GM08714 (cell line): ENCODE data around the gene SEMA7A.

Experiments
- H3K4me3 ChIP-seq: fragments of 200-500 bp; sonication (Bioruptor generic); 2 replicates; pipeline ENCODE4 v1.5.1; 2014; ENCODE audit warnings: mild to moderate bottlenecking, low read length, inconsistent platforms
- ZNF274 ChIP-seq: IDR thresholded peaks from 2 replicates; pipeline ENCODE4 v1.6.1; 2012; ENCODE audit warnings: mild to moderate bottlenecking, low read depth, low read length

SEMA7A gene

GRCh38 chr15:74389241-74390048 is 44.3 kb downstream of the SEMA7A start:
- H3K4me3 ChIP-seq: no peak overlapping the region
- no peak for TF ChIP-seq ZNF274

GRCh38 chr15:74388363-74388951 is 45.3 kb downstream of the SEMA7A start:
- H3K4me3 ChIP-seq: no peak overlapping the region
- no peak for TF ChIP-seq ZNF274

- H3K4me3 ChIP-seq: no peak overlapping the region
- TF ChIP-seq ZNF274: no peak
Observed at GRCh38 chr15:74387621-74388362, 46.0 kb downstream of the SEMA7A start.

- TF ChIP-seq ZNF274: no peak
- H3K4me3 ChIP-seq: no peak overlapping the region
Observed at GRCh38 chr15:74387141-74387541, 46.6 kb downstream of the SEMA7A start.

DNA sequence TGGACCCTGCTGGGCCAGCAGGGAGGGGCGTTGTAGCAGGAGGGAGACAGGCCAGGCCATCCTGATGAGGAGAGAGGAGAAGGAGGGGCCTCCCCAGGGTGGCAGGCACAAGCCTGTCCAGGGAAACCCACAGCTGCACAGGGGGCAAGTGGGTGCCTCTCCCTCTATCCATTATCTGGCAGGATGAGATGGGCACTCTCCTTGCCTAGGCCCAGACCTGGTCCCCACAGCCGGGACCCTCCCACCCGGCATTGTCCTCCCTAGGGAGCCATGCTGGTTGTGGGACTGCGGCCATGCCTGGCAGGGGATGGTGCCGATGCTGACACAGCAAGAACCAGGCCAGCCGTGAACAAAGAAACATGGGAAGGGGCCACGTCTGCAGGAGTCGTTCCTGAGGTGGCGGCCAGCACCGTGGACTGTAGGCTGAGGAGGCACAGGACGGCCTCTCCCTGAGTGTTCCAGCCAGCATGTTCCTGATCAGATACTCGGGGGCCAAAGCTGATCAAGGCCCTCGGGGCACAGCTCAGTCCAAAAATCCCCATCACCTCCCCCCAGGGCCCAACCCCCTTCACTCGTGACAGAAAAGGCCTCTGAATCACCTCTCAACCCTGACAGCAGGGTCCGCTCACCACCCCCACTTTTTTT is 47.1 kb downstream of the SEMA7A start:
- no peak overlapping the region for H3K4me3 ChIP-seq
- TF ChIP-seq ZNF274: no peak

DNA sequence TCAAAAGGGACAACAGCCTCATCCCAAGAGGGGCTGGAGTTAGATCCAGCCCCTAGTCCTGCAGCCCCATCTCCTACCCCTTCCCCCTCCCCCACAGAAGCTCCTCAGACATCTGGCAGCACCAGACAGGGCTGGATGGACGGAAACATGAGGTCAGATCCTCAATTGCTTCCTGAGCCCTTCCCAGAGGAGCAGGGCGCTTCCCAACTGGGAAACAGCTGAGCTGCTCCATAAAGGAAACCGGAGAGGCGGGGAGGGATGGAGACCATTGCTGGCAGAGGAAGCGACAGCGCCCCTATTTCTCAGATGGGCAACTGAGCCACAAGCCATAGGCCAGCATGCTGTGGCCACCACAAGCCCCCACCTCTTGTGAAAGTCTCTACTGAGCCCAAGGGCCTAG is 48.0 kb downstream of the SEMA7A start:
- H3K4me3 ChIP-seq: no peak overlapping the region

GRCh38 chr15:74384881-74385643 is 48.7 kb downstream of the SEMA7A start:
- TF ChIP-seq ZNF274: no peak
- no peak overlapping the region; the same call in 1 of the 2 replicates for H3K4me3 ChIP-seq

More for the DNA sequence above, 48.0 kb downstream of the SEMA7A start:
- no peak for TF ChIP-seq ZNF274

GRCh38 chr15:74384566-74384880 is 49.2 kb downstream of the SEMA7A start:
- no peak overlapping the region; the same call in 1 of the 2 replicates for H3K4me3 ChIP-seq
- no peak for TF ChIP-seq ZNF274

DNA sequence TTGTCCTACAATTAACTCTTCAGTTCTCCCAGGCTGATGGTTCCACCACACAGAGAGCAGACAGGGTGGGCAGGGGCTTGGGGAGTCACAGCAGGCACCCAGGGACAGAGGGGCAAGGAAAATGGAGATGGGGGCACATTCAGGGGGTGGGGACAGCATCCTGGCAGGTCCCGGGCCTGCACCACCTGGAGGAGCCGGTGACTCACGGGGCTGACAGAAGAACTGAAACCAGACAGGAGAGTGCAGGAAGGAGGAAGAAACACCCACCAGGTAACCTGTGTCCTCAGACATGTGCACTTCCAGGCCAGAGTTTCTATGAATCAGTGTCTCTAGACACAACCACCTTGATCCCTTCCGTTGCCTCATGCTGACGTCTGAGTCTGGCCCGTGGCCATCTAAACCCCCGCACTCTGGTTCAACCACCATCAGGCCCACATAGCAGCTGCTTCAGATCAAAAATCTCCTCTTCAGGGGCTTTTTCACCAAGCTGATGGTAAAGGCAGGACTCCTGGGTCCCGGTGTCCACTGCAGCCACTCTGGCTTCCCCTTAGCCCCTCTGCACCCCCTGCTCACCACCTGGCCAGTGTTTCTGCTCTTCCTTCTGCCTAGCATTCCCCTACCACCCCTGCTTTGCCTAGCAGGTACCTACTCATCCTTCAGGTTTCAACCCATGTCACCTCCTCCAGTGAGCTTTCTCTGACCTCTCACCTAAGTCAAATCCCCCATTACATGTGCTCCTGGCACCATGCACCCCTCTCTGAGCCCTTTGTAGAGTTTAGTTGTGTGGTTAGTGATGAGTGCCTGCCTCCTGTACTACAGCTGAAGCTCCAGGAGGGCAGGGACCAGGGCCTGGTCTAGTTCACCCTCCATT is 49.8 kb downstream of the SEMA7A start:
- no peak for TF ChIP-seq ZNF274
- no peak overlapping the region; the same call in 1 of the 2 replicates for H3K4me3 ChIP-seq

DNA sequence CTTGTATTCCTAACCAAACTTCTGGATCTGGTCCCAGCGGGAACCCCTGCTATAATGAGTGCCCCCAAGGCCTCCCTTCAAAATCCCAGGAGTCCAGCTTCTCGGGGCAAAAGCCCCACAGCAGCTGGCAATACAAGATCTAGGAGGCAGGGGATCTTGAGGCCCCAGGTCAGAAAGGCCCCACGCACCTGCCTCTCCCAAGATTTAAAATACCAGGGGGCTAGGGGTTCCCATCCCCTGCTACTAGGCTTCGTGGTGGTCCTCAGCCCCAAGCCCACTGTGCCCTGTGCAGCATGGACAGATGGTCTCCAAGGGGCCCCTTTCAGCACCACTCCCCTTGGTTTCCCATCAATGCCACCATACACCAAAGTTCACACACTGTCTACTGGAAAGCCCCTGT is 50.5 kb downstream of the SEMA7A start:
- H3K4me3 ChIP-seq: no peak overlapping the region
- no peak for TF ChIP-seq ZNF274

DNA sequence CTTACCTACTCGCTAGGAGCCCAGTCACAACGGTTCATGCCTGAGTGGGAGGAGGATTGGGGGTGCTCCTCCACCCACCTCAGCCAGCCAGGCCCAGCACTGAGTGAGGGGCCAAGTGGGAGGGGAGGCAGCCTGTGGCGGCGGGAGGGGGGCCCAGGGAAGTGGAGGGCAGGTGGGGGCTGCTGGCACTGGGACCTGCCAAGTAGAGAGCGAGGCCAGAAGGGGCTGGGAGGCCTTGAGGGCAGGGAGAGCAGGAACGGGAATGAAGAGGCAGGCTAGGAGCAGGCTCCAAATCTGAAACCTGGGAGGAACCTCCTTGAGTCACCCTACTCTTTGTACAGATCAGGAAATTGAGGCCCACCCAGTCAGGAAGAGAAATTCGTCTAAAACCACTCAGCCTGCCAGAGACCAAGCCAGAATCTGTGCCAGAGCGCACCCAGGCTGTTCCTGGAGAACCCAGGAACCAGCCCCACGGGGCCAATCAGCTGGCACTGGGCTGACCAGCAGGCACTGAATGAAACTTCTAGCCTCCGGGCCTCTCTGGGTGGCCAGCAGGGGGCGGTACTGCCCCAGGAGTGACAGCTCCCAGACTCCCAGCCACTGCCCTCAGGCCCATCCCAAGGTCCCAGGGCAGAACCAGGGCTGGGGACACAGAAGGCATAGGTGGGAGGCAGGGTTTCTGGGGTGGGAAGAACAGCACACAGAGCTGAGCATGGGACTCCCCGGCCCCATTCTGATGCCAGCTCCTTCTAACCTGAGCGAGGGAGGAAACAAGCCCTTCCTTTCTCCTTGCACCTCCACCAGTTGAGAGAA is 51.5 kb downstream of the SEMA7A start:
- no peak for TF ChIP-seq ZNF274
- no peak overlapping the region for H3K4me3 ChIP-seq

DNA sequence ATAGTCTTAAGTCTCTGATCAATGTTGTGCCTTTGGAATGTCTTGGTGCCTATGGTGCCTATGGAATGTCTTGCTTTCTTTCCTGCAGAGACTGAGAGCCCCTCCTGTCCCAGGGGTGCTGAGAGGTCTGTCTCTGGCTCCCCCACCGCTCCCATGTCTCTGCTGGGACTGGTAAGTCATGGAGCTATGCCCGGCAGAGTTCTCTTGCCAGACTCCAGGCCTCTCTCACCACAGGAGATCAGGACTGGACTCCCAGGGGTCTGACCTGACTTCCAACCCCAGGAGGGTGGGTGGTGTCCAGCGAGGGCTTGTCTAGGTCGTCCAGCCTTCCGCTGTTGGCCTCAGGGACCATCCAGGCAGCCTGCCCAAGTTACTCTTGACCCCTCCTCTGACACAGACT is 52.3 kb downstream of the SEMA7A start:
- no peak overlapping the region for H3K4me3 ChIP-seq
- TF ChIP-seq ZNF274: no peak
